ENCODE measurements around the gene FTMT. TPM values are rescaled to one million over a fixed set of nuclear protein-coding genes. Genes with fewer than 3 reads are reported as not detected.

The FTMT gene
- total and polyA plus RNA-seq, 2 donors (not counting 3 experiments of a cell fraction or from before 2014, with no cell fraction given), result not detected

- no peak for DNase-seq (ENCODE audit: low read depth, low spot score)
- H3K9ac ChIP-seq (replicated peaks; ENCODE audit: extremely low read depth, insufficient read depth, low read length), result no peak overlapping the region
- no peaks in the 10 kb centered on the region for H3K36me3 ChIP-seq (ENCODE audit: control insufficient read depth in 2 of 2, extremely low read depth in 1 of 2, insufficient read depth in 2 of 2, low read length in 2 of 2)
- H4K20me1 ChIP-seq (replicated peaks; ENCODE audit: control insufficient read depth, extremely low read depth, insufficient read depth, low read length), result no peaks in the 10 kb centered on the region
- no peak for FAIRE-seq
- no peak overlapping the region for H3K4me2 ChIP-seq (ENCODE audit: insufficient read depth, low read length)
- ChIA-PET CTCF (no interaction called here), POLR2A (no interaction called here)
- H3K79me2 ChIP-seq (ENCODE audit: control insufficient read depth, insufficient read depth, low read length), result no peaks in the 10 kb centered on the region
- no peaks in the 10 kb centered on the region for H3K9me3 ChIP-seq (replicated peaks; ENCODE audit: control insufficient read depth, insufficient read depth, low read length)
- H3K27me3 ChIP-seq (ENCODE audit: control insufficient read depth in 2 of 2, insufficient read depth in 2 of 2, low read length in 2 of 2), result no peaks in the 10 kb centered on the region
- no peak overlapping the region for H3K4me3 ChIP-seq (replicated peaks in 1 of 3; ENCODE audit: insufficient read depth in 1 of 3, low read depth in 1 of 3, low read length in 3 of 3)
- dilution Hi-C loops (cut with MboI; ENCODE audit: extremely low pct_ligation_motif_present, low sequenced_read_pairs) (no loop called here), intact Hi-C loops (cut with micrococcal nuclease) (no loop called here)
- TF ChIP-seq POLR2A (IDR thresholded peaks at IDR 0.05; ENCODE audit: low read depth, low read length) (no peak), POLR2AphosphoS5 (IDR thresholded peaks at IDR 0.05; ENCODE audit: insufficient read depth, low read depth, low read length) (no peak), EZH2 (IDR thresholded peaks at IDR 0.05; ENCODE audit: borderline replicate concordance, low read depth, low read length, severe bottlenecking) (no peak), JUN (IDR thresholded peaks at IDR 0.05; ENCODE audit: borderline replicate concordance, insufficient read depth, insufficient read length, low read depth) (no peak), MYC (IDR thresholded peaks at IDR 0.05; ENCODE audit: low read depth, low read length) (no peak), FOS (IDR thresholded peaks at IDR 0.05; ENCODE audit: borderline replicate concordance, insufficient read depth, low read length) (no peak), GATA2 (IDR thresholded peaks at IDR 0.05; ENCODE audit: insufficient read depth, insufficient read length, low read depth, low read length) (no peak)
- TF ChIP-seq, protein P1, sequence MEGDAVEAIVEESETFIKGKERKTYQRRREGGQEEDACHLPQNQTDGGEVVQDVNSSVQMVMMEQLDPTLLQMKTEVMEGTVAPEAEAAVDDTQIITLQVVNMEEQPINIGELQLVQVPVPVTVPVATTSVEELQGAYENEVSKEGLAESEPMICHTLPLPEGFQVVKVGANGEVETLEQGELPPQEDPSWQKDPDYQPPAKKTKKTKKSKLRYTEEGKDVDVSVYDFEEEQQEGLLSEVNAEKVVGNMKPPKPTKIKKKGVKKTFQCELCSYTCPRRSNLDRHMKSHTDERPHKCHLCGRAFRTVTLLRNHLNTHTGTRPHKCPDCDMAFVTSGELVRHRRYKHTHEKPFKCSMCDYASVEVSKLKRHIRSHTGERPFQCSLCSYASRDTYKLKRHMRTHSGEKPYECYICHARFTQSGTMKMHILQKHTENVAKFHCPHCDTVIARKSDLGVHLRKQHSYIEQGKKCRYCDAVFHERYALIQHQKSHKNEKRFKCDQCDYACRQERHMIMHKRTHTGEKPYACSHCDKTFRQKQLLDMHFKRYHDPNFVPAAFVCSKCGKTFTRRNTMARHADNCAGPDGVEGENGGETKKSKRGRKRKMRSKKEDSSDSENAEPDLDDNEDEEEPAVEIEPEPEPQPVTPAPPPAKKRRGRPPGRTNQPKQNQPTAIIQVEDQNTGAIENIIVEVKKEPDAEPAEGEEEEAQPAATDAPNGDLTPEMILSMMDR (IDR thresholded peaks at IDR 0.05; ENCODE audit: extremely low read depth in 1 of 2, insufficient read depth in 1 of 2, low read depth in 1 of 2, low read length in 2 of 2), result no peak
- no peak overlapping the region for H3K27ac ChIP-seq (ENCODE audit: insufficient read depth, low read depth, low read length)
- no peaks in the 10 kb centered on the region for H3K9me1 ChIP-seq (replicated peaks; ENCODE audit: control insufficient read depth, extremely low read depth, insufficient read depth, low read length)
- H2AFZ ChIP-seq (ENCODE audit: low read depth, low read length), result no peak overlapping the region
- BruUV-seq (replicated peaks), result no TSS peak
- no peaks in the 10 kb centered on the region for H3K4me1 ChIP-seq (ENCODE audit: control insufficient read depth, extremely low read depth, insufficient read depth, low read length)
These were observed 33.9 kb downstream of the FTMT start for GRCh38 chr5:121885630-121886029.

Data from endothelial cell of umbilical vein (primary cell).